Transverse colon (tissue), 4 donors: Measurements from ENCODE around the gene SOX5. TPM values are rescaled to one million over a fixed set of nuclear protein-coding genes. Genes with fewer than 3 reads are reported as not detected.

ENCODE experiments used
- DNase-seq: peaks from one replicate; pipeline ENCODE4 v3.0.0-alpha.2; 2019
- H3K27ac ChIP-seq, 4 donors: fragments of 200-600 bp; sonication (generic); 2 replicates each; pipeline ENCODE4 v1.5.1; 2016 to 2018; ENCODE audit warnings: inconsistent platforms in 4 of 4
- H3K27me3 ChIP-seq: fragments of 200-600 bp; sonication (generic); 2 replicates; pipeline ENCODE4 v1.5.1; 2017; ENCODE audit warnings: inconsistent platforms
- H3K36me3 ChIP-seq, 4 donors: fragments of 200-600 bp; sonication (generic); 2 replicates each; pipeline ENCODE4 v1.5.1; 2017 to 2019; ENCODE audit warnings: inconsistent platforms in 4 of 4
- H3K4me1 ChIP-seq, 4 donors: fragments of 200-600 bp; sonication (generic); 2 replicates each; pipeline ENCODE4 v1.5.1; 2017 to 2020; ENCODE audit warnings: inconsistent platforms in 4 of 4
- H3K4me3 ChIP-seq, 4 donors: fragments of 200-600 bp; sonication (generic); 1 replicate in 1 of 4; 2 replicates in 3 of 4; pipeline versions ENCODE4 v1.5.1 to v1.6.1; 2017 to 2019; ENCODE audit warnings: inconsistent platforms in 4 of 4
- H3K9me3 ChIP-seq, 2 donors: fragments of 200-600 bp; sonication (generic); 2 replicates each; pipeline ENCODE4 v1.5.1; 2017 to 2019; ENCODE audit warnings: inconsistent platforms in 2 of 2
- CTCF ChIP-seq, 5 experiments: fragments of 200-600 bp in 3 of 5; fragments of 450-650 bp in 2 of 5; sonication (generic) in 3 of 5; IDR thresholded peaks; 1 replicate in 2 of 5; 2 replicates in 3 of 5; pipeline ENCODE4 v1.5.1; 2016 to 2017; ENCODE audit warnings: antibody characterized with exemption in 5 of 5, inconsistent platforms in 3 of 5, mild to moderate bottlenecking in 2 of 5, moderate library complexity in 1 of 5
- EP300 ChIP-seq: sonication (generic); formaldehyde crosslinking; IDR thresholded peaks from one replicate; pipeline ENCODE4 v1.6.1; 2017; ENCODE audit warnings: antibody characterized with exemption, low read depth
- POLR2A ChIP-seq: fragments of 450-650 bp; IDR thresholded peaks from one replicate; pipeline ENCODE4 v1.6.1; 2016; ENCODE audit warnings: antibody characterized with exemption, mild to moderate bottlenecking, moderate library complexity
- POLR2AphosphoS5 ChIP-seq, 3 donors: sonication (generic); formaldehyde crosslinking; IDR thresholded peaks; one replicate each; pipeline ENCODE4 v1.6.1; 2016; ENCODE audit warnings: antibody characterized with exemption in 3 of 3
- WGBS, 2 donors: methylation state at CpG; one replicate each; pipeline ENCODE4 v1.1.5; 2018; ENCODE audit warnings: low coverage in 1 of 2; 5-methylcytosine and 5-hydroxymethylcytosine counted together
- in situ Hi-C, 4 donors: fragments of 200-750 bp; cut with MboI; loops; one replicate each; pipeline versions ENCODE4 v1.15.0 to v1.15.1; 2017; ENCODE audit warnings: low sequenced_read_pairs in 3 of 4, low pct_ligation_motif_present in 1 of 4, low pct_unique_long_range_greater_than_20kb in 1 of 4
- intact Hi-C: fragments of 100-400 bp; cut with DNase I; formaldehyde crosslinking; loops from one replicate; pipeline ENCODE4 v1.15.1; 2023; ENCODE audit warnings: low total_unique reads
- total RNA-seq, 4 donors: library from RNA; depleted of rRNA; stranded (reverse); fragments of >200 nt; gene quantifications; one replicate each; pipeline ENCODE4 v1.1.0, GENCODE V29; 2016

SOX5 gene
- total RNA-seq = 1 to 10 TPM in 3 of 4 donors, under 1 TPM in 1; 1.00 to 9.8 (median 3.2) TPM

GRCh38 chr12:23949348-23950209, at the start of gene SOX5:
TSS of gene SOX5 (minus strand) at chr12:23949670. CDS start at chr12:23949601, 69 bp downstream.
- H3K36me3 ChIP-seq = no peaks in the 10 kb centered on the region
- H3K4me1 ChIP-seq = peaks cover 0 to 13% (median 4%) of the 10 kb centered on the region in 4 donors
- H3K27ac ChIP-seq = peak within 1 kb of the TSS in 1 of 4 donors; percentile 12
- TF ChIP-seq EP300 = no peak
- TF ChIP-seq CTCF (IDR thresholded peaks at IDR 0.05) = peak in 1 of 5 experiments; percentile 53
- no peak for TF ChIP-seq POLR2A
- 14 to 26% methylated on average over 13 of the region's 13 CpGs for WGBS, 2 donors
- in situ Hi-C loops = no loop called here
- peak within 1 kb of the TSS in 3 of 4 donors; percentile 25 to 41 (median 26) for H3K4me3 ChIP-seq
- H3K27me3 ChIP-seq = peaks cover 30% of the 10 kb centered on the region
- H3K9me3 ChIP-seq = no peaks in the 10 kb centered on the region
- intact Hi-C loops = no loop called here
- DNase-seq = no peak

GRCh38 chr12:23987046-23987445, 37.6 kb upstream of the SOX5 start:
- WGBS, 2 donors = 83 to 94% methylated on average over 1 of the region's 1 CpG
- DNase-seq = no peak
- TF ChIP-seq EP300 (no peak), POLR2A (no peak), POLR2AphosphoS5 (IDR thresholded peaks at IDR 0.05) (no peak), CTCF (IDR thresholded peaks at IDR 0.05) (no peak)
- Histone ChIP-seq H3K4me3 (no peak overlapping the region), H3K4me1 (no peaks in the 10 kb centered on the region), H3K9me3 (no peaks in the 10 kb centered on the region), H3K27me3 (no peaks in the 10 kb centered on the region), H3K36me3 (no peaks in the 10 kb centered on the region), H3K27ac (no peak overlapping the region)
- in situ Hi-C loops (no loop called here), intact Hi-C loops (no loop called here)

DNA sequence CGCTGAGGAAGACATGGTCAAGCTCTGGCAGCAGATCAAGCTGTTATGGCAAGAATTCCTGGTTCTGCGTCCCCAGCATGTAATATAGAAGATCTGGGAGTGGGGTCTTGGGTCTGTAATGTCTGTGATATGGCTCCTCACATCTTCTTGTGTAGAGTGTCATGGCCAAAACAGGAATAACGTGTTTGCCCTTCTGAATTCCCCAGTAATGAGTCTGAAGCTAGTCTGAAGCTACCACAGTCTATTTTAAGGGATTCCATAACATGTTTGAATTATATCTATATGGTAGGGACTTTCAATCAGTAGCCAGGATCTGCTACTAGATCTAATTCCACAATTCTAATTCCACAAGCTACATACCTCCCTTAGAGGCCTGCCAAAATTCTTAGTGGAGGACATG, 31.4 kb upstream of the SOX5 start:
- Histone ChIP-seq H3K27ac (no peak overlapping the region), H3K4me3 (no peak overlapping the region), H3K27me3 (no peaks in the 10 kb centered on the region), H3K4me1 (no peaks in the 10 kb centered on the region), H3K36me3 (no peaks in the 10 kb centered on the region), H3K9me3 (no peaks in the 10 kb centered on the region)
- intact Hi-C loops (no loop called here), in situ Hi-C loops (no loop called here)
- DNase-seq = no peak
- WGBS, 2 donors = 75 to 80% methylated on average over 3 of the region's 3 CpGs
- TF ChIP-seq EP300 (no peak), POLR2AphosphoS5 (IDR thresholded peaks at IDR 0.05) (no peak), POLR2A (no peak), CTCF (IDR thresholded peaks at IDR 0.05) (no peak)

DNA sequence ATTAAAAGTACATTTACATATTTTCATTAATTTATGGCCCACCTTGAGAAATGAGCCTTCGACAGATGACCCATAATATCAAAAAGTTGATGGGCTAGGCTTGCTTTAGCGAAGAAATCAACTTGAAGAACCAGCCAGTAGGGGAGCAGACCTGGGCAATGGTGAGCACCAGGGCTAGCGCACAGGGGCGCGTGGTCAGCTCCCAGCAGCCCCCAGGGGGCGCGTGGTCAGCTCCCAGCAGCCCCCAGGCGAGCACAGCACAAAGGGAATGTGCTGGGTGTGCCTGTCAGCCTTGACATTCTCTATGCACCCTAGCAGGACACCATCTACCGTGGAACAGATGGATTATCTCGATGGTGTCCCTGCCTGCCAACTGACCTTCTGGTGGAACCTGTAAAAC, 15.3 kb upstream of the SOX5 start:
- TF ChIP-seq EP300 = no peak
- no peak for TF ChIP-seq POLR2AphosphoS5 (IDR thresholded peaks at IDR 0.05)
- no peak for TF ChIP-seq CTCF (IDR thresholded peaks at IDR 0.05)
- TF ChIP-seq POLR2A = no peak
- Histone ChIP-seq H3K4me1 (no peaks in the 10 kb centered on the region), H3K4me3 (no peak overlapping the region), H3K36me3 (no peaks in the 10 kb centered on the region), H3K27ac (no peak overlapping the region), H3K9me3 (no peaks in the 10 kb centered on the region), H3K27me3 (no peaks in the 10 kb centered on the region)
- intact Hi-C loops = no loop called here
- in situ Hi-C loops = no loop called here
- DNase-seq = no peak
- WGBS, 2 donors = 47 to 94% methylated on average over 6 to 7 of the region's 10 CpGs
